Liver (tissue), 3 donors: ENCODE measurements around the gene HDGFL1.

Experiments
- ATF3 ChIP-seq: IDR thresholded peaks from 2 replicates; pipeline ENCODE4 v1.6.1; 2016; ENCODE audit warnings: antibody characterized with exemption
- CTCF ChIP-seq: fragments of 150-350 bp; IDR thresholded peaks from 2 replicates; pipeline ENCODE4 v1.5.1; 2017; ENCODE audit warnings: improper control_type of control experiment, low read depth, low read length; ENCODE audit not compliant: missing input control
- EGR1 ChIP-seq, 2 donors: IDR thresholded peaks; 2 replicates each; pipeline ENCODE4 v1.6.1; 2016 to 2018; ENCODE audit warnings: antibody characterized with exemption in 2 of 2, low read depth in 2 of 2
- FOXA1 ChIP-seq: IDR thresholded peaks from 2 replicates; pipeline ENCODE4 v1.6.1; 2016; ENCODE audit warnings: antibody characterized with exemption
- FOXA2 ChIP-seq: IDR thresholded peaks from 2 replicates; pipeline ENCODE4 v1.6.1; 2016; ENCODE audit warnings: antibody characterized with exemption
- GABPA ChIP-seq, 2 donors: IDR thresholded peaks in 1 of 2; conservative IDR thresholded peaks in 1 of 2; 2 replicates each; pipeline ENCODE4 v1.6.1; 2016; ENCODE audit warnings: antibody characterized with exemption in 2 of 2, mild to moderate bottlenecking in 1 of 2, moderate library complexity in 1 of 2
- HNF4G ChIP-seq: IDR thresholded peaks from 2 replicates; pipeline ENCODE4 v1.6.1; 2016; ENCODE audit warnings: antibody characterized with exemption
- JUND ChIP-seq, 2 donors: IDR thresholded peaks; 2 replicates each; pipeline ENCODE4 v1.6.1; 2016; ENCODE audit warnings: antibody characterized with exemption in 2 of 2
- RAD21 ChIP-seq, 2 donors: IDR thresholded peaks; 2 replicates each; pipeline ENCODE4 v1.6.1; 2016; ENCODE audit warnings: antibody characterized with exemption in 2 of 2, mild to moderate bottlenecking in 2 of 2
- SP1 ChIP-seq: IDR thresholded peaks from 2 replicates; pipeline ENCODE4 v1.6.1; 2018; ENCODE audit warnings: antibody characterized with exemption, mild to moderate bottlenecking
- TAF1 ChIP-seq: conservative IDR thresholded peaks from 2 replicates; pipeline ENCODE4 v1.6.1; 2016; ENCODE audit warnings: antibody characterized with exemption, mild to moderate bottlenecking
- TF ChIP-seq, protein P1 (sequence below): IDR thresholded peaks from 2 replicates; pipeline ENCODE4 v1.6.1; 2016; ENCODE audit warnings: antibody characterized with exemption
- TF ChIP-seq, protein P2 (sequence below): IDR thresholded peaks from 2 replicates; pipeline ENCODE4 v1.6.1; 2016; ENCODE audit warnings: antibody characterized with exemption
- donor health status: healthy.
- donor health status: healthy.

DNA sequence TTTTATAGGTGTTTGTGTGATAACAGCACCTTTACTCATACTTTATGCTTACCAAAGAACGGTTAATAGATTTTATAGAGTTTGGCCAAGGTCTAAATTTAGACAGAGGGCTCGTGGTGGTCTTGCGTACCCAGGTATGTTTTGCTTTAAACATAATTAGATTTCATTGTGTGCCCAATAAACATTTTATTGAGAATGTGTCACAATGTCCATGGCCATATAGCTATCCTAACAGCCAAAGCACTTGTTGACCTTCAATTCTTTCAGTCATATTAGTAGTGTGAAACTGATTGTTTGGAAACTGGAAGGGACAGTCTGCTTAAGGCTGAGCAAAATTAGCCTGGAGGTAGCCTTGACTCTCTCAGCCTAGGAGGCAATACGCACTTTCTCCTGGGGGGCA, 48.3 kb upstream of the HDGFL1 start:
- no peak for TF ChIP-seq TAF1
- no peak for TF ChIP-seq CTCF
- no peak for TF ChIP-seq ATF3
- no peak for TF ChIP-seq JUND (IDR thresholded peaks at IDR 0.05)
- TF ChIP-seq RAD21 (IDR thresholded peaks at IDR 0.05) = no peak
- no peak for TF ChIP-seq SP1
- no peak for TF ChIP-seq EGR1 (IDR thresholded peaks at IDR 0.05; ENCODE audit: low read depth in 2 of 2)
- TF ChIP-seq GABPA (IDR thresholded peaks at IDR 0.05 in 1 of 2, conservative IDR thresholded peaks at IDR 0.05 in 1 of 2) = no peak
- TF ChIP-seq, protein P1, sequence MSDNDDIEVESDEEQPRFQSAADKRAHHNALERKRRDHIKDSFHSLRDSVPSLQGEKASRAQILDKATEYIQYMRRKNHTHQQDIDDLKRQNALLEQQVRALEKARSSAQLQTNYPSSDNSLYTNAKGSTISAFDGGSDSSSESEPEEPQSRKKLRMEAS = no peak
- TF ChIP-seq HNF4G = no peak
- TF ChIP-seq FOXA1 = no peak
- TF ChIP-seq, protein P2, sequence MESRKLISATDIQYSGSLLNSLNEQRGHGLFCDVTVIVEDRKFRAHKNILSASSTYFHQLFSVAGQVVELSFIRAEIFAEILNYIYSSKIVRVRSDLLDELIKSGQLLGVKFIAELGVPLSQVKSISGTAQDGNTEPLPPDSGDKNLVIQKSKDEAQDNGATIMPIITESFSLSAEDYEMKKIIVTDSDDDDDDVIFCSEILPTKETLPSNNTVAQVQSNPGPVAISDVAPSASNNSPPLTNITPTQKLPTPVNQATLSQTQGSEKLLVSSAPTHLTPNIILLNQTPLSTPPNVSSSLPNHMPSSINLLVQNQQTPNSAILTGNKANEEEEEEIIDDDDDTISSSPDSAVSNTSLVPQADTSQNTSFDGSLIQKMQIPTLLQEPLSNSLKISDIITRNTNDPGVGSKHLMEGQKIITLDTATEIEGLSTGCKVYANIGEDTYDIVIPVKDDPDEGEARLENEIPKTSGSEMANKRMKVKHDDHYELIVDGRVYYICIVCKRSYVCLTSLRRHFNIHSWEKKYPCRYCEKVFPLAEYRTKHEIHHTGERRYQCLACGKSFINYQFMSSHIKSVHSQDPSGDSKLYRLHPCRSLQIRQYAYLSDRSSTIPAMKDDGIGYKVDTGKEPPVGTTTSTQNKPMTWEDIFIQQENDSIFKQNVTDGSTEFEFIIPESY = no peak
- no peak for TF ChIP-seq FOXA2
